ENCODE data around the gene TSPOAP1. TPM values are rescaled to one million over a fixed set of nuclear protein-coding genes. Genes with fewer than 3 reads are reported as not detected.

Gene TSPOAP1
- total and polyA plus RNA-seq, 2 of the 4 experiments (the other 2 are of a cell fraction): 0.90 to 1.6 TPM

GRCh38 chr17:58344047-58344790, 15.6 kb upstream of the TSPOAP1 start:
- DNase-seq: no peak
- H4K8ac ChIP-seq (ENCODE audit: low read depth in 2 of 2, low read length in 2 of 2): no peak overlapping the region
- peaks cover 41% of the 10 kb centered on the region for H3K36me3 ChIP-seq (ENCODE audit: control insufficient read depth, insufficient read depth, low read length)
- no peak overlapping the region for H4K91ac ChIP-seq (ENCODE audit: insufficient read depth, low read depth, low read length)
- no peak overlapping the region for H3K4me3 ChIP-seq (ENCODE audit: insufficient read depth, low read depth, low read length)
- no peak overlapping the region for H3K14ac ChIP-seq (replicated peaks; ENCODE audit: low read depth, low read length)
- no peak overlapping the region for H2AK5ac ChIP-seq (ENCODE audit: low read depth, low read length)
- no peak overlapping the region for H2AFZ ChIP-seq (replicated peaks; ENCODE audit: low read length, poor library complexity)
- no peak for TF ChIP-seq USF2 (IDR thresholded peaks at IDR 0.05; ENCODE audit: low read depth, low read length)
- no peak for TF ChIP-seq MAFK (IDR thresholded peaks at IDR 0.05; ENCODE audit: low read depth, low read length)
- TF ChIP-seq CTCF (conservative IDR thresholded peaks at IDR 0.05; ENCODE audit: low read depth, low read length): no peak
- TF ChIP-seq CHD1 (IDR thresholded peaks at IDR 0.05; ENCODE audit: low read depth, low read length): no peak
- H3K4ac ChIP-seq (ENCODE audit: low read depth, low read length): no peak overlapping the region
- intact Hi-C loops (cut with micrococcal nuclease) (no loop called here), dilution Hi-C loops (cut with HindIII; ENCODE audit: low sequenced_read_pairs, unreplicated experiment) (no loop called here), in situ Hi-C loops (cut with MboI; ENCODE audit: low sequenced_read_pairs) (loop anchor here (25.0 kb wide), 1 partner anchor 482 kb away; the partner anchor contains the start of gene MRPS23)
- BruUV-seq (replicated peaks): no TSS peak
- H3K9me1 ChIP-seq (ENCODE audit: insufficient read depth, low read length): peaks cover 16% of the 10 kb centered on the region
- H3K56ac ChIP-seq (ENCODE audit: extremely low read depth, insufficient read depth, low read length): no peak overlapping the region
- POLR2A ChIA-PET (ENCODE audit: unreplicated experiment): interaction anchor here (1.3 kb wide), 1 partner anchor 8 kb away, joined by 5 read pairs; the partner anchor contains the start of gene SUPT4H1
- H4K20me1 ChIP-seq (ENCODE audit: insufficient read depth, low read length): no peaks in the 10 kb centered on the region
- H3K9ac ChIP-seq (ENCODE audit: low read depth, low read length): no peak overlapping the region
- peaks cover 8% of the 10 kb centered on the region for H3K4me1 ChIP-seq (ENCODE audit: control insufficient read depth, insufficient read depth, low read length)
- CTCF ChIA-PET: interaction anchor here (1.6 kb wide), 1 partner anchor 27 kb away, joined by 3 read pairs; no protein-coding TSS in a partner anchor
- peak; percentile 49 for ATAC-seq (ENCODE audit: low read depth)
- H2BK5ac ChIP-seq (ENCODE audit: low read depth, low read length, poor library complexity, severe bottlenecking): no peak overlapping the region
- H4K5ac ChIP-seq (ENCODE audit: low read depth, low read length): no peak overlapping the region
- H2AK9ac ChIP-seq (replicated peaks; ENCODE audit: low read depth, low read length, poor library complexity): no peak overlapping the region
- H3K18ac ChIP-seq (ENCODE audit: low read depth, low read length): no peak overlapping the region
- no peak overlapping the region for H2BK15ac ChIP-seq (ENCODE audit: low read depth, low read length)
- peaks cover 15 to 22% of the 10 kb centered on the region in 2 experiments for H3K79me1 ChIP-seq (ENCODE audit: low read depth in 1 of 2, low read length in 2 of 2)
- H3K9me3 ChIP-seq (ENCODE audit: control insufficient read depth, insufficient read depth, low read length): no peaks in the 10 kb centered on the region
- 100% methylated on average over 3 of the region's 9 CpGs; no CpG with 5 or more reads in 1 of the 2 experiments for WGBS, 2 experiments (ENCODE audit: extremely low coverage in 2 of 2, insufficient read length in 1 of 2)
- H2BK20ac ChIP-seq (ENCODE audit: low read depth, low read length): no peak overlapping the region
- no peak overlapping the region for H3K23ac ChIP-seq (ENCODE audit: low read depth, low read length)
- H3K27me3 ChIP-seq (ENCODE audit: control insufficient read depth, insufficient read depth, low read length): no peaks in the 10 kb centered on the region
- no peak overlapping the region for H3K4me2 ChIP-seq (ENCODE audit: low read depth, low read length)
- H2BK120ac ChIP-seq (ENCODE audit: low read depth, low read length): no peak overlapping the region
- no peak overlapping the region for H3K27ac ChIP-seq (ENCODE audit: insufficient read depth, low read length)

Measured in IMR-90 (cell line).